ENCODE measurements around the gene MANEAL. TPM values are rescaled to one million over a fixed set of nuclear protein-coding genes. Genes with fewer than 3 reads are reported as not detected.

MANEAL gene
- total RNA-seq, 1 experiment from 2014 or later, result 6.4 TPM

- no peaks in the 10 kb centered on the region for H3K27me3 Mint-ChIP-seq (ENCODE audit: low read depth)
- DNase-seq (ENCODE audit: low spot score) (no peak), ATAC-seq (no peak)
- no peak overlapping the region for H3K4me3 Mint-ChIP-seq
- H3K4me1 Mint-ChIP-seq, result no peaks in the 10 kb centered on the region
- ChIA-PET POLR2A (interaction anchor here (0.8 kb wide), 1 partner anchor 14 kb away, joined by 3 read pairs; the partner anchor contains the start of genes C1orf122 and YRDC), CTCF (no interaction called here)
- TF ChIP-seq ZBTB21 (CRISPR knock-in tag; IDR thresholded peaks at IDR 0.05; ENCODE audit: borderline replicate concordance), result no peak
- no peak for TF ChIP-seq ZBTB43 (CRISPR knock-in tag; IDR thresholded peaks at IDR 0.05)
- no peak for TF ChIP-seq PRDM15 (CRISPR knock-in tag; IDR thresholded peaks at IDR 0.05)
- TF ChIP-seq ZMAT4 (CRISPR knock-in tag; IDR thresholded peaks at IDR 0.05), result no peak
- no peak for TF ChIP-seq TCF7 (CRISPR knock-in tag; IDR thresholded peaks at IDR 0.05; ENCODE audit: low read depth)
- TF ChIP-seq CDX4 (CRISPR knock-in tag; IDR thresholded peaks at IDR 0.05; ENCODE audit: borderline replicate concordance), result no peak
- TF ChIP-seq NFE2L1 (CRISPR knock-in tag; IDR thresholded peaks at IDR 0.05), result no peak
- TF ChIP-seq ZNF263 (CRISPR knock-in tag; IDR thresholded peaks at IDR 0.05; ENCODE audit: low read depth), result no peak
- no peak for TF ChIP-seq PRRX2 (CRISPR knock-in tag; IDR thresholded peaks at IDR 0.05)
- TF ChIP-seq ATF3 (CRISPR knock-in tag; conservative IDR thresholded peaks at IDR 0.05), result no peak
- no peak for TF ChIP-seq CBFB (CRISPR knock-in tag; IDR thresholded peaks at IDR 0.05; ENCODE audit: low read depth)
- TF ChIP-seq MAX (CRISPR knock-in tag; IDR thresholded peaks at IDR 0.05), result no peak
- TF ChIP-seq NFATC4 (CRISPR knock-in tag; IDR thresholded peaks at IDR 0.05), result no peak
- TF ChIP-seq, protein P1, sequence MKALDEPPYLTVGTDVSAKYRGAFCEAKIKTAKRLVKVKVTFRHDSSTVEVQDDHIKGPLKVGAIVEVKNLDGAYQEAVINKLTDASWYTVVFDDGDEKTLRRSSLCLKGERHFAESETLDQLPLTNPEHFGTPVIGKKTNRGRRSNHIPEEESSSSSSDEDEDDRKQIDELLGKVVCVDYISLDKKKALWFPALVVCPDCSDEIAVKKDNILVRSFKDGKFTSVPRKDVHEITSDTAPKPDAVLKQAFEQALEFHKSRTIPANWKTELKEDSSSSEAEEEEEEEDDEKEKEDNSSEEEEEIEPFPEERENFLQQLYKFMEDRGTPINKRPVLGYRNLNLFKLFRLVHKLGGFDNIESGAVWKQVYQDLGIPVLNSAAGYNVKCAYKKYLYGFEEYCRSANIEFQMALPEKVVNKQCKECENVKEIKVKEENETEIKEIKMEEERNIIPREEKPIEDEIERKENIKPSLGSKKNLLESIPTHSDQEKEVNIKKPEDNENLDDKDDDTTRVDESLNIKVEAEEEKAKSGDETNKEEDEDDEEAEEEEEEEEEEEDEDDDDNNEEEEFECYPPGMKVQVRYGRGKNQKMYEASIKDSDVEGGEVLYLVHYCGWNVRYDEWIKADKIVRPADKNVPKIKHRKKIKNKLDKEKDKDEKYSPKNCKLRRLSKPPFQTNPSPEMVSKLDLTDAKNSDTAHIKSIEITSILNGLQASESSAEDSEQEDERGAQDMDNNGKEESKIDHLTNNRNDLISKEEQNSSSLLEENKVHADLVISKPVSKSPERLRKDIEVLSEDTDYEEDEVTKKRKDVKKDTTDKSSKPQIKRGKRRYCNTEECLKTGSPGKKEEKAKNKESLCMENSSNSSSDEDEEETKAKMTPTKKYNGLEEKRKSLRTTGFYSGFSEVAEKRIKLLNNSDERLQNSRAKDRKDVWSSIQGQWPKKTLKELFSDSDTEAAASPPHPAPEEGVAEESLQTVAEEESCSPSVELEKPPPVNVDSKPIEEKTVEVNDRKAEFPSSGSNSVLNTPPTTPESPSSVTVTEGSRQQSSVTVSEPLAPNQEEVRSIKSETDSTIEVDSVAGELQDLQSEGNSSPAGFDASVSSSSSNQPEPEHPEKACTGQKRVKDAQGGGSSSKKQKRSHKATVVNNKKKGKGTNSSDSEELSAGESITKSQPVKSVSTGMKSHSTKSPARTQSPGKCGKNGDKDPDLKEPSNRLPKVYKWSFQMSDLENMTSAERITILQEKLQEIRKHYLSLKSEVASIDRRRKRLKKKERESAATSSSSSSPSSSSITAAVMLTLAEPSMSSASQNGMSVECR (CRISPR knock-in tag; IDR thresholded peaks at IDR 0.05; ENCODE audit: borderline replicate concordance), result no peak
- no peak for TF ChIP-seq GABPB1 (CRISPR knock-in tag; IDR thresholded peaks at IDR 0.05)
- peaks cover 26% of the 10 kb centered on the region for H3K36me3 Mint-ChIP-seq
- no peaks in the 10 kb centered on the region for H3K9me3 Mint-ChIP-seq
- no peak overlapping the region for H3K27ac Mint-ChIP-seq
Observed at GRCh38 chr1:37821481-37821880, 27.8 kb downstream of the MANEAL start.
